Measurements from ENCODE around the gene FHAD1. TPM values are rescaled to one million over a fixed set of nuclear protein-coding genes. Genes with fewer than 3 reads are reported as not detected.

Gene FHAD1
- total RNA-seq, 1 donor from 2014 or later, result not detected

GRCh38 chr1:15251857-15252835 lies 5.1 kb downstream of the FHAD1 start:
- H3K27ac Mint-ChIP-seq (ENCODE audit: unreplicated experiment), result no peak overlapping the region
- DNase-seq (ENCODE audit: low spot score), result no peak
- peaks cover 50% of the 10 kb centered on the region for H3K27me3 Mint-ChIP-seq (ENCODE audit: low read depth)
- H3K4me3 Mint-ChIP-seq (ENCODE audit: unreplicated experiment), result no peak overlapping the region
- TF ChIP-seq, protein P1, sequence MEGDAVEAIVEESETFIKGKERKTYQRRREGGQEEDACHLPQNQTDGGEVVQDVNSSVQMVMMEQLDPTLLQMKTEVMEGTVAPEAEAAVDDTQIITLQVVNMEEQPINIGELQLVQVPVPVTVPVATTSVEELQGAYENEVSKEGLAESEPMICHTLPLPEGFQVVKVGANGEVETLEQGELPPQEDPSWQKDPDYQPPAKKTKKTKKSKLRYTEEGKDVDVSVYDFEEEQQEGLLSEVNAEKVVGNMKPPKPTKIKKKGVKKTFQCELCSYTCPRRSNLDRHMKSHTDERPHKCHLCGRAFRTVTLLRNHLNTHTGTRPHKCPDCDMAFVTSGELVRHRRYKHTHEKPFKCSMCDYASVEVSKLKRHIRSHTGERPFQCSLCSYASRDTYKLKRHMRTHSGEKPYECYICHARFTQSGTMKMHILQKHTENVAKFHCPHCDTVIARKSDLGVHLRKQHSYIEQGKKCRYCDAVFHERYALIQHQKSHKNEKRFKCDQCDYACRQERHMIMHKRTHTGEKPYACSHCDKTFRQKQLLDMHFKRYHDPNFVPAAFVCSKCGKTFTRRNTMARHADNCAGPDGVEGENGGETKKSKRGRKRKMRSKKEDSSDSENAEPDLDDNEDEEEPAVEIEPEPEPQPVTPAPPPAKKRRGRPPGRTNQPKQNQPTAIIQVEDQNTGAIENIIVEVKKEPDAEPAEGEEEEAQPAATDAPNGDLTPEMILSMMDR (IDR thresholded peaks at IDR 0.05), result no peak
- H3K9me3 Mint-ChIP-seq (ENCODE audit: low read depth), result no peaks in the 10 kb centered on the region
- H3K4me1 Mint-ChIP-seq (ENCODE audit: low read depth), result peaks cover 9% of the 10 kb centered on the region
- no peaks in the 10 kb centered on the region for H3K36me3 Mint-ChIP-seq (ENCODE audit: low read depth)

GRCh38 chr1:15254559-15254958 lies 7.5 kb downstream of the FHAD1 start:
- no peaks in the 10 kb centered on the region for H3K36me3 Mint-ChIP-seq (ENCODE audit: low read depth)
- H3K27ac Mint-ChIP-seq (ENCODE audit: unreplicated experiment), result no peak overlapping the region
- H3K4me1 Mint-ChIP-seq (ENCODE audit: low read depth), result no peaks in the 10 kb centered on the region
- DNase-seq (ENCODE audit: low spot score), result no peak
- TF ChIP-seq, protein P1 (IDR thresholded peaks at IDR 0.05), result no peak
- peaks cover 41% of the 10 kb centered on the region for H3K27me3 Mint-ChIP-seq (ENCODE audit: low read depth)
- H3K4me3 Mint-ChIP-seq (ENCODE audit: unreplicated experiment), result no peak overlapping the region
- no peaks in the 10 kb centered on the region for H3K9me3 Mint-ChIP-seq (ENCODE audit: low read depth)

- Mint-ChIP-seq H3K36me3 (ENCODE audit: low read depth) (no peaks in the 10 kb centered on the region), H3K27ac (ENCODE audit: unreplicated experiment) (no peak overlapping the region), H3K9me3 (ENCODE audit: low read depth) (no peaks in the 10 kb centered on the region), H3K4me3 (ENCODE audit: unreplicated experiment) (no peak overlapping the region), H3K4me1 (ENCODE audit: low read depth) (peaks cover 2% of the 10 kb centered on the region), H3K27me3 (ENCODE audit: low read depth) (peaks cover 31% of the 10 kb centered on the region)
- TF ChIP-seq, protein P1 (IDR thresholded peaks at IDR 0.05), result no peak
- no peak for DNase-seq (ENCODE audit: low spot score)
Measured at GRCh38 chr1:15255582-15256149, 8.6 kb downstream of the FHAD1 start.

DNA sequence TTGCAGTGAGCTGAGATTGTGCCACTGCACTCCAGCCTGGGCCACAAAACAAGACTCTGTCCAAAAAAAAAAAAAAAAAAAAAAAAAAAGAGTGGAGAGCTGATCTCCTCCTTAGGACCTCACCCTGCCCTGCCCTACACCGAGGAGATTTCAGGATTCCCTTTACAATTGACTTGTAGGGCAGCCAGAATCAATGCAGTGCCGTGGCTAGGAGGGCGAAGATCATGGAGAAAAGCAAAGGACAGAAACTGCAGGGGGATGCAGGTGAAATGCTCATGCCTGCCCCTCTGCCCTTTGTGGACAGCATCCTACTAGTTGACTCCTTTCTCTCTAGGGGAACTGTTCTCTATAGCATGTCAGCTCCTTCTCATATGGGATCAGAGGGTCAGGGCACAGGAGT lies 9.6 kb downstream of the FHAD1 start:
- Mint-ChIP-seq H3K36me3 (ENCODE audit: low read depth) (no peaks in the 10 kb centered on the region), H3K4me3 (ENCODE audit: unreplicated experiment) (no peak overlapping the region), H3K9me3 (ENCODE audit: low read depth) (no peaks in the 10 kb centered on the region), H3K4me1 (ENCODE audit: low read depth) (peaks cover 7% of the 10 kb centered on the region), H3K27ac (ENCODE audit: unreplicated experiment) (no peak overlapping the region), H3K27me3 (ENCODE audit: low read depth) (peaks cover 28% of the 10 kb centered on the region)
- TF ChIP-seq, protein P1 (IDR thresholded peaks at IDR 0.05), result no peak
- DNase-seq (ENCODE audit: low spot score), result no peak

- Mint-ChIP-seq H3K27me3 (ENCODE audit: low read depth) (peaks cover 22% of the 10 kb centered on the region), H3K9me3 (ENCODE audit: low read depth) (no peaks in the 10 kb centered on the region), H3K4me3 (ENCODE audit: unreplicated experiment) (no peak overlapping the region), H3K4me1 (ENCODE audit: low read depth) (peaks cover 9% of the 10 kb centered on the region), H3K27ac (ENCODE audit: unreplicated experiment) (no peak overlapping the region), H3K36me3 (ENCODE audit: low read depth) (no peaks in the 10 kb centered on the region)
- DNase-seq (ENCODE audit: low spot score), result no peak
- TF ChIP-seq, protein P1 (IDR thresholded peaks at IDR 0.05), result no peak
Measured at GRCh38 chr1:15257309-15257708, 10.3 kb downstream of the FHAD1 start.
